GM12878 (cell line): ENCODE results near the gene EPB42. TPM values are rescaled to one million over a fixed set of nuclear protein-coding genes. Genes with fewer than 3 reads are reported as not detected.

Experiments
- ATAC-seq: fragments of 200-7000 bp; cut with Tn5 transposase; 3 replicates; pipeline ENCODE4 v1.9.1; 2020; ENCODE audit warnings: mild to moderate bottlenecking, moderate library complexity
- BruUV-seq: library from RNA; stranded (reverse); fragments of 400-500 nt; replicated peaks from 2 replicates; lab custom pipeline; 2021; lab: Mats Ljungman, UMichigan
- CTCF ChIA-PET: fragments of 300-600 bp; sonication (Branson Sonifier 250); formaldehyde crosslinking; extraction: SDS; loops from one replicate; lab custom pipeline; 2021; ENCODE audit warnings: inconsistent platforms; lab: Yijun Ruan, JAX
- POLR2A ChIA-PET: fragments of 350-600 bp; formaldehyde crosslinking; extraction: SDS; loops from one replicate; lab custom pipeline; 2021; ENCODE audit warnings: inconsistent platforms; lab: Charles Lee
- RAD21 ChIA-PET: fragments of 300-600 bp; sonication (Branson Sonifier 250); formaldehyde crosslinking; loops from one replicate; lab custom pipeline; 2023; ENCODE audit warnings: antibody characterized with exemption; ENCODE audit not compliant: unreplicated experiment; lab: Charles Lee
- SMC1A ChIA-PET: fragments of 300-600 bp; sonication (Branson Sonifier 250); formaldehyde crosslinking; loops from one replicate; lab custom pipeline; 2023; ENCODE audit not compliant: unreplicated experiment, uncharacterized antibody; lab: Charles Lee
- DNase-seq: peaks from one replicate; pipeline ENCODE4 v3.0.0-alpha.2; 2011; ENCODE audit warnings: low read depth, low spot score
- FAIRE-seq: peaks from 3 replicates; lab custom pipeline; 2011; peaks lifted over from hg19 to GRCh38; lab: Jason Lieb, UNC
- H2AFZ ChIP-seq: 2 replicates; pipeline ENCODE4 v1.6.0; 2011; ENCODE audit warnings: low read depth, low read length, control low read depth; ENCODE audit not compliant: control insufficient read depth
- H3K27ac ChIP-seq: 2 replicates; pipeline ENCODE4 v1.5.1; 2011; ENCODE audit warnings: control low read depth; ENCODE audit not compliant: control insufficient read depth, insufficient read depth
- H3K27me3 ChIP-seq, 2 experiments: replicated peaks in 1 of 2; 2 replicates each; pipeline versions ENCODE4 v1.6.0 to v1.6.1; 2011; ENCODE audit warnings: low read length in 1 of 2; ENCODE audit not compliant: control insufficient read depth in 2 of 2, insufficient read depth in 2 of 2
- H3K36me3 ChIP-seq, 2 experiments: 2 replicates each; pipeline ENCODE4 v1.5.1; 2011; ENCODE audit warnings: low read length in 1 of 2; ENCODE audit not compliant: control insufficient read depth in 2 of 2, insufficient read depth in 2 of 2
- H3K4me1 ChIP-seq: 2 replicates; pipeline ENCODE4 v1.6.1; 2011; ENCODE audit warnings: mild to moderate bottlenecking, low read length, moderate library complexity, mixed read lengths; ENCODE audit not compliant: control insufficient read depth, insufficient read depth
- H3K4me2 ChIP-seq: 2 replicates; pipeline ENCODE4 v1.6.0; 2011; ENCODE audit warnings: control low read depth; ENCODE audit not compliant: control insufficient read depth, insufficient read depth
- H3K4me3 ChIP-seq: fragments of 200-600 bp; sonication (generic); 2 replicates; pipeline ENCODE4 v1.5.1; 2016
- H3K79me2 ChIP-seq: 2 replicates; pipeline ENCODE4 v1.6.0; 2011; ENCODE audit warnings: low read length; ENCODE audit not compliant: control insufficient read depth, insufficient read depth
- H3K9ac ChIP-seq: 2 replicates; pipeline ENCODE4 v1.8.0; 2011; ENCODE audit warnings: low read length, control low read depth, mixed read lengths; ENCODE audit not compliant: control insufficient read depth, insufficient read depth
- H3K9me3 ChIP-seq: replicated peaks from 3 replicates; pipeline ENCODE4 v1.5.1; 2011; ENCODE audit warnings: mild to moderate bottlenecking, low read length; ENCODE audit not compliant: control insufficient read depth, insufficient read depth
- H4K20me1 ChIP-seq: 2 replicates; pipeline ENCODE4 v1.6.0; 2011; ENCODE audit not compliant: control insufficient read depth, insufficient read depth
- CBX3 ChIP-seq: fragments of 200-600 bp; sonication (generic); IDR thresholded peaks from 2 replicates; pipeline ENCODE4 v1.6.1; 2016; ENCODE audit warnings: low read depth, borderline replicate concordance
- CHD1 ChIP-seq: IDR thresholded peaks from 2 replicates; pipeline ENCODE4 v1.6.1; 2012; ENCODE audit warnings: low read depth, low read length, improper control_type of control experiment
- CREB1 ChIP-seq: IDR thresholded peaks from 2 replicates; pipeline ENCODE4 v1.6.1; 2012; ENCODE audit warnings: low read depth, mild to moderate bottlenecking, inconsistent platforms
- GATAD2B ChIP-seq: fragments of 450-650 bp; conservative IDR thresholded peaks from 2 replicates; pipeline ENCODE4 v1.6.1; 2017; ENCODE audit warnings: low read depth, mild to moderate bottlenecking, moderate library complexity
- MEF2A ChIP-seq: IDR thresholded peaks from 2 replicates; pipeline ENCODE4 v1.6.1; 2011; ENCODE audit warnings: low read depth, mild to moderate bottlenecking, low read length, moderate library complexity; ENCODE audit not compliant: insufficient read depth
- MXI1 ChIP-seq: fragments of 150-350 bp; IDR thresholded peaks from 2 replicates; pipeline ENCODE4 v1.6.1; 2011; ENCODE audit warnings: low read depth, mild to moderate bottlenecking, inconsistent platforms, low read length, improper control_type of control experiment
- NBN ChIP-seq: fragments of 450-650 bp; IDR thresholded peaks from 2 replicates; pipeline ENCODE4 v1.6.1; 2016
- POLR2A ChIP-seq: IDR thresholded peaks from 2 replicates; pipeline ENCODE4 v1.6.1; 2011; ENCODE audit warnings: low read depth, mild to moderate bottlenecking, low read length
- RAD51 ChIP-seq: fragments of 450-650 bp; IDR thresholded peaks from 2 replicates; pipeline ENCODE4 v1.6.1; 2016; ENCODE audit warnings: moderate library complexity, mild to moderate bottlenecking, inconsistent platforms
- RCOR1 ChIP-seq: conservative IDR thresholded peaks from 2 replicates; pipeline ENCODE4 v1.6.1; 2012; ENCODE audit warnings: low read depth, low read length, improper control_type of control experiment
- REST ChIP-seq: IDR thresholded peaks from 2 replicates; pipeline ENCODE4 v1.6.1; 2012; ENCODE audit warnings: mild to moderate bottlenecking, low read depth, low read length
- SIX5 ChIP-seq: IDR thresholded peaks from 2 replicates; pipeline ENCODE4 v1.6.1; 2011; ENCODE audit warnings: mild to moderate bottlenecking, low read depth, low read length, moderate library complexity; ENCODE audit not compliant: severe bottlenecking
- SMC3 ChIP-seq: IDR thresholded peaks from 2 replicates; pipeline ENCODE4 v1.6.1; 2011; ENCODE audit warnings: low read length, improper control_type of control experiment, borderline replicate concordance
- SUZ12 ChIP-seq: fragments of 200-600 bp; sonication (generic); IDR thresholded peaks from one replicate; pipeline ENCODE4 v1.6.1; 2018; ENCODE audit warnings: antibody characterized with exemption, mild to moderate bottlenecking; ENCODE audit not compliant: unreplicated experiment
- TCF12 ChIP-seq: IDR thresholded peaks from 2 replicates; pipeline ENCODE4 v1.6.1; 2011; ENCODE audit warnings: low read depth, mild to moderate bottlenecking, low read length
- WRNIP1 ChIP-seq: IDR thresholded peaks from 2 replicates; pipeline ENCODE4 v1.6.1; 2011; ENCODE audit warnings: low read depth, low read length, improper control_type of control experiment, borderline replicate concordance
- ZNF24 ChIP-seq: fragments of 450-650 bp; IDR thresholded peaks from 2 replicates; pipeline ENCODE4 v1.6.1; 2017; ENCODE audit warnings: antibody characterized with exemption, mild to moderate bottlenecking
- WGBS: methylation state at CpG from one replicate; pipeline ENCODE4 v1.1.6; 2016; ENCODE audit warnings: low lambda C conversion rate; ENCODE audit not compliant: insufficient replicate concordance, insufficient coverage; ENCODE audit errors: missing lambda C conversion rate; 5-methylcytosine and 5-hydroxymethylcytosine counted together
- in situ Hi-C: fragments of 300-500 bp; cut with MboI; formaldehyde crosslinking; loops from 9 replicates; pipeline ENCODE4 v1.14.3; 2018; ENCODE audit warnings: mixed read lengths
- intact Hi-C: fragments of 100-400 bp; cut with micrococcal nuclease; formaldehyde crosslinking; loops from one replicate; pipeline ENCODE4 v1.14.2; 2022; ENCODE audit not compliant: unreplicated experiment
- polyA plus RNA-seq, 11 experiments: library from polyadenylated mRNA; depleted of rRNA in 4 of 11; unstranded in 6 of 11; stranded (reverse) in 5 of 11; fragments of >200 nt; fragmentation: Nextera tagmentation in 4 of 11; fragmentation: Illumina TruSeq in 1 of 11; extraction: Ambion mirVana in 4 of 11; extraction: Trizol in 1 of 11; gene quantifications; 1 replicate in 1 of 11; 2 replicates in 10 of 11; pipeline versions ENCODE4 v1.2.1 to v1.2.3, GENCODE V29; 2011 to 2016; ENCODE audit warnings: inconsistent platforms in 2 of 11, missing spikeins in 2 of 11, low read depth in 1 of 11
- total RNA-seq, 4 experiments: library from RNA; depleted of rRNA in 3 of 4; stranded (reverse); fragments of >200 nt in 3 of 4; fragmentation: Illumina TruSeq in 1 of 4; extraction: Trizol in 1 of 4; gene quantifications; 2 replicates each; pipeline versions ENCODE4 v1.2.1 to v1.2.3, GENCODE V29; 2013 to 2021
- TF ChIP-seq, protein P1 (sequence below): IDR thresholded peaks from 2 replicates; pipeline ENCODE4 v1.6.1; 2012; ENCODE audit warnings: low read depth, low read length, improper control_type of control experiment
- TF ChIP-seq, protein P2 (sequence below): IDR thresholded peaks from 2 replicates; pipeline ENCODE4 v1.6.1; 2011; ENCODE audit warnings: borderline replicate concordance, low read depth, mild to moderate bottlenecking, moderate library complexity, mixed read lengths, low read length; ENCODE audit not compliant: insufficient read depth; ENCODE audit errors: extremely low read length

EPB42 gene
- total and polyA plus RNA-seq, 10 of the 15 experiments (the other 5 are each of a cell fraction or from before 2014, with no cell fraction given) = not detected

- DNase-seq (no peak), ATAC-seq (peak; percentile 93), FAIRE-seq (no peak)
- Histone ChIP-seq H3K4me2 (no peak overlapping the region), H3K36me3 (no peaks in the 10 kb centered on the region), H4K20me1 (no peaks in the 10 kb centered on the region), H3K4me1 (no peaks in the 10 kb centered on the region), H3K27ac (no peak overlapping the region), H3K4me3 (no peak overlapping the region), H3K9ac (no peak overlapping the region), H3K9me3 (no peaks in the 10 kb centered on the region), H2AFZ (no peak overlapping the region), H3K79me2 (no peaks in the 10 kb centered on the region), H3K27me3 (peaks cover 0 to 3% of the 10 kb centered on the region in 2 experiments; a peak in 3 of 4 replicates)
- WGBS = 28% methylated on average over 8 of the region's 8 CpGs
- intact Hi-C loops = loop anchor here (1.0 to 2.0 kb wide), 2 partner anchors 17 to 499 kb away; no protein-coding TSS in a partner anchor
- ChIA-PET SMC1A (interaction anchor here (0.6 to 2.7 kb wide), 18 partner anchors 9 to 788 kb away, joined by 3 to 17 read pairs (median 4); partner anchors contain the start of gene CCNDBP1), CTCF (interaction anchor here (0.5 to 3.2 kb wide), 40 partner anchors 9 to 533 kb away, joined by 3 to 70 read pairs (median 4); partner anchors contain the start of genes CCNDBP1, TUBGCP4 and ZSCAN29), RAD21 (interaction anchor here (0.6 to 2.1 kb wide), 12 partner anchors 9 to 172 kb away, joined by 3 to 15 read pairs (median 4); partner anchors contain the start of gene UBR1), POLR2A (interaction anchor here (0.6 to 0.9 kb wide), 6 partner anchors 10 to 552 kb away, joined by 3 to 6 read pairs (median 3); no protein-coding TSS in a partner anchor)
- no TSS peak for BruUV-seq
- in situ Hi-C loops = no loop called here
- no peak for TF ChIP-seq MEF2A
- TF ChIP-seq RCOR1 = no peak
- 0 out of 2 replicates have a peak, but pooled peaks have one; percentile 22 for TF ChIP-seq NBN
- TF ChIP-seq MXI1 = no peak
- no peak for TF ChIP-seq GATAD2B
- no peak for TF ChIP-seq CREB1
- no peak for TF ChIP-seq CBX3
- TF ChIP-seq SUZ12 = no peak
- no peak for TF ChIP-seq WRNIP1
- TF ChIP-seq REST = no peak
- no peak for TF ChIP-seq ZNF24
- TF ChIP-seq, protein P1, sequence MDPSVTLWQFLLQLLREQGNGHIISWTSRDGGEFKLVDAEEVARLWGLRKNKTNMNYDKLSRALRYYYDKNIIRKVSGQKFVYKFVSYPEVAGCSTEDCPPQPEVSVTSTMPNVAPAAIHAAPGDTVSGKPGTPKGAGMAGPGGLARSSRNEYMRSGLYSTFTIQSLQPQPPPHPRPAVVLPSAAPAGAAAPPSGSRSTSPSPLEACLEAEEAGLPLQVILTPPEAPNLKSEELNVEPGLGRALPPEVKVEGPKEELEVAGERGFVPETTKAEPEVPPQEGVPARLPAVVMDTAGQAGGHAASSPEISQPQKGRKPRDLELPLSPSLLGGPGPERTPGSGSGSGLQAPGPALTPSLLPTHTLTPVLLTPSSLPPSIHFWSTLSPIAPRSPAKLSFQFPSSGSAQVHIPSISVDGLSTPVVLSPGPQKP = no peak
- no peak for TF ChIP-seq TCF12
- TF ChIP-seq, protein P2, sequence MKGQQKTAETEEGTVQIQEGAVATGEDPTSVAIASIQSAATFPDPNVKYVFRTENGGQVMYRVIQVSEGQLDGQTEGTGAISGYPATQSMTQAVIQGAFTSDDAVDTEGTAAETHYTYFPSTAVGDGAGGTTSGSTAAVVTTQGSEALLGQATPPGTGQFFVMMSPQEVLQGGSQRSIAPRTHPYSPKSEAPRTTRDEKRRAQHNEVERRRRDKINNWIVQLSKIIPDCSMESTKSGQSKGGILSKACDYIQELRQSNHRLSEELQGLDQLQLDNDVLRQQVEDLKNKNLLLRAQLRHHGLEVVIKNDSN = no peak
- TF ChIP-seq CHD1 = no peak
- no peak for TF ChIP-seq SIX5
- no peak for TF ChIP-seq POLR2A
- TF ChIP-seq SMC3 = peak; percentile 53; the same call in 1 of the 2 replicates
- no peak for TF ChIP-seq RAD51
Observed at GRCh38 chr15:43204016-43204901, 16.6 kb downstream of the EPB42 start.
